Tibial nerve (tissue), 4 donors: Measurements from ENCODE around the gene TMED1.
"Not testable (repeated sequence)": the region's sequence is repeated elsewhere in the genome, so short reads cannot be mapped to it uniquely, and the experiment has no call there.

ENCODE experiments used
- CTCF ChIP-seq, 5 experiments: fragments of 200-600 bp in 3 of 5; fragments of 450-650 bp in 2 of 5; sonication (generic) in 3 of 5; IDR thresholded peaks; one replicate each; pipeline ENCODE4 v1.5.1; 2016 to 2019; ENCODE audit warnings: antibody characterized with exemption in 5 of 5, mild to moderate bottlenecking in 3 of 5, moderate library complexity in 2 of 5
- EP300 ChIP-seq, 2 donors: sonication (generic); formaldehyde crosslinking; IDR thresholded peaks; one replicate each; pipeline ENCODE4 v1.6.1; 2017; ENCODE audit warnings: antibody characterized with exemption in 2 of 2, mild to moderate bottlenecking in 1 of 2
- POLR2A ChIP-seq, 2 donors: fragments of 450-650 bp; IDR thresholded peaks; one replicate each; pipeline ENCODE4 v1.6.1; 2017; ENCODE audit warnings: antibody characterized with exemption in 2 of 2, mild to moderate bottlenecking in 2 of 2, moderate library complexity in 2 of 2

GRCh38 chr19:10856899-10857298 is 20.9 kb upstream of the TMED1 start:
- not testable (repeated sequence) for TF ChIP-seq POLR2A, CTCF, EP300 (IDR thresholded peaks at IDR 0.05)
